ENCODE data around the gene CRTC1.

Gene CRTC1

DNA sequence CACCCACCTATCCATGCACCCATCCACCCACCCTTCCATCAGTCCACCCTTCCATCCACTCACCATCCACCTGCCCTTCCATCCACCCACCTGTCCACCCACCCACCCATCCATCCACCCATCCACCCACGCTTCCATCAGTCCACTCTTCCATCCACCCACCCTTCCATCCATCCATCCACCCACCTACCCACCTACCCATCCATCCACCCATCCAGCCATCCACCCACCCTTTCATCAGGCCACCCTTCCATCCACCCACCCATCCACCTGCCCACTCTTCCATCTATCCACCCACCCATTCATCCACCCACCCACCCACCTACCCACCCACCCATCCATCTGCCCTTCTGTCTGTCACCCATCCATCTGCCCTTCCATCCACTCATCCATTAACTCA lies 29.6 kb upstream of the CRTC1 start:
- DNase-seq (ENCODE audit: low read depth), result no peak

DNA sequence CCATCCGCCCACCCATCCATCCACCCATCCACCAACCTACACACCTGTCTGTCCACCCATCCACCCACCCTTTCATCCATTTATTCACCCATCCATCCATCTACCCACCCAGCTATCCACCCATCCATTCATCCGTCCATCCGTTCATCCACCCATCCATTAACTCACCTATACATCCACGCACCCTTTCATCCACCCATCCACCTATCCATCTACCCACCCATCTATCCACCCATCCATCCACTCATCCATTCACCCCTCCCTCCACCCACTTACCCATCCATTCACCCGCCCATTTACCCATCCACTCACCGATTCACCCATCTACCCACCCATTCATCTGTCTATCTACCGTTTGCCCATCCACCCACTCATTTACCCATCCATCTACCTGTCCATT lies 29.0 kb upstream of the CRTC1 start:
- no peak for DNase-seq (ENCODE audit: low read depth)

DNA sequence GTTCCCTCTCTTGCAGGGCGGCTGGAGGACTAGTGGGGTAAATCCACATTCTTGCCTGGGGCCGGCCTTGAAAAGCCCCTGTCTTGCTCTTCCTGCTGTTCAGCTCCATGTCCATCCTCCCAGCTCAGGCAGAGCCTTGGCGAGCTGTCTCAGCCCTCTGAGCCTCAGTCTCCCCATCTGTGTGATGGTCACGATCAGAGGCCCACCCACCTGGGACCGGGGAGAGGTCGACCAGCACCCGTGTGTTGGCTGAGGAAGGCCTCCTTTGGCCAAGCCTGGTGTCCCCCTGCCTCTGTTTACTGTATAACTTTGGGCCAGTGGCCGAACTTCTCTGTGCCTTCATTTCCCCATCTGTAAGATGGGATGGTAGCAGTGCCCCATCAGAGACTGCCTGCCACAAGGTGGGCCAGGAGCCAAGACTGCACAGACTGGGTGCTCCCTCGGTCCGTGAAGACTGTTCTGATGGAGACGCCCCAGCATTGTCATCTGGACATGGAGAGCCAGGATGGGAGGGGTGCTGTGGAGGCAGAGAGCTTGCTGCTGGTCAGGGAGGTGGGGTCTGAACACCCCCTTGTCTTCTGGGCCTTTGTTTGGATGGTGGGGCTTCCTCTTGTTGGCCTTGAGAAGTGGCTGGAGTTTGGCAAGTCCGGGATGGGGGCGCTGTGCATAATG lies 28.2 kb upstream of the CRTC1 start:
- DNase-seq (ENCODE audit: low read depth), result no peak

DNA sequence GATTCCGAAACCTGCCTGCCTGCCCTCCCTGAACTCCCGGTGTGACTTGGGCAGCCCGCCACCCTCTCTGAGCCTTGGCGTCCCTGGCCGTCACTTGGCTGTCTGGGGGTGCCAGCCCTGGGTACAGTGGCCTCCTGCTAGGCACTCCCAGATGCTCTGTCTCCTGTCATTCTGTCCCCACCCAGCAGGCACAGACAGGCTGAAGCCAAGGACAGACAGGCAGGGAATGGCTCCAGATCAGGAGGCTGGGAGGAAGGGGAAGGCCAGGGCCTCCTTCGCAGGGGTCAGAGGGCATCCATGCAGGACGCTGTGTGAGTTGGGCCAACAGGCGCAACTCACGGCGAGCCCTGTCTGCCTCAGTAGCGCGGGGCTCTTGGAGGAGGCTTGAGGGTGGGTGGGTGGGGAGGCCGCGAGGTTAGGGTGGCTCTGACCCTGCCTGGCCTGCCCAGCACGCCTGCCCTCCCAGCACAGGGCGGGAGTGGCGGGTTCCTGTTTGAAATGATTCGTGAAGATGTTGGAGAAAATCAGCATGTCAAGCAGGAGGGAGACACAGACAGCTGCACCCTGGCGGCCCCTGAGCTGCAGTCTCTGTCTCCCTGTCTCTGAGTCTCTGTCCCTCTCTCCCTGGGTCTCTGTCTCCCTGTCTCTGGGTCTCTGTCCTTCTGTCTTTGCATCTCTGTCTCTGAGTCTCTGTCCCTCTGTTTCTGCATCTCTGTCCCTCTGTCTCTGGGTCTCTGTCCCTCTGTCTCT lies 27.0 kb upstream of the CRTC1 start:
- no peak for DNase-seq (ENCODE audit: low read depth)

DNA sequence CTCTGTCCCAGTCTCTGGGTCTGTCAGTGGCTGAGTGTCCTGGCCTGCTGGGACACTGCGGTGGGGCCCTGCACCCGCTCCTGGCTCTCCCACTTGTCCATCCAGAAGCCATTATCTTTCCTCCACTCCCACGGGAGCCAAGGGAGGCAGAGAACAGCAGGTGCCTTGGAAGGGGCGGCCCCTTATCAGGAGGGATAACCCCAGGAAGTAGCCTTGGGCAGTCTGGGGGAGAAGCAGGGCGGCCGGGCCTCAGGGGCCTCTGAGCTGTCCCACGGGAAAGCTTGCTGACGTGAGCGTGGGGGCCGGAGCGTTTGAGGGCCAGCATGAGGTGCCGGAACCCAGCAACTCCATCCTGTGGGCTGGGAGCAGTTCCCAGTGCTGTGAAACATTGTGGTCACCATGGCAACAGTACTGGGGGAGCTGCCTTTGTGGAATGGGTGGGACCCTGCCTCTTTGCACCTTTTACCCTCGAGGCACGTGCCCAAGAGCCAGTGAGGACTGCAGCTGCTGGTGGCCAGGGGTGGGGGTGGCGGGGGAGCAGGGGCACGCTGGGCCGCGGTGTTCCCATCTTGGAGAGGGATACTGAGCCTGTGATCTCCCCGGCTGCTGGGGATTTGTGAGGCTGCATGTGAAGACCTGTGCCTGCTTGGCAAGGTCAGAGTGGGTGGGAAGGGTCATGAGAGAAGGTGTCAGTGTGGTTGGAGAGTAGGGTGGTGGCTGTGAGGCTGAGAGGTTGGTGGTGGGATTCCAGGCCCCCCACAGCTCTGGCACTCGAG lies 25.7 kb upstream of the CRTC1 start:
- DNase-seq (ENCODE audit: low read depth), result no peak

DNA sequence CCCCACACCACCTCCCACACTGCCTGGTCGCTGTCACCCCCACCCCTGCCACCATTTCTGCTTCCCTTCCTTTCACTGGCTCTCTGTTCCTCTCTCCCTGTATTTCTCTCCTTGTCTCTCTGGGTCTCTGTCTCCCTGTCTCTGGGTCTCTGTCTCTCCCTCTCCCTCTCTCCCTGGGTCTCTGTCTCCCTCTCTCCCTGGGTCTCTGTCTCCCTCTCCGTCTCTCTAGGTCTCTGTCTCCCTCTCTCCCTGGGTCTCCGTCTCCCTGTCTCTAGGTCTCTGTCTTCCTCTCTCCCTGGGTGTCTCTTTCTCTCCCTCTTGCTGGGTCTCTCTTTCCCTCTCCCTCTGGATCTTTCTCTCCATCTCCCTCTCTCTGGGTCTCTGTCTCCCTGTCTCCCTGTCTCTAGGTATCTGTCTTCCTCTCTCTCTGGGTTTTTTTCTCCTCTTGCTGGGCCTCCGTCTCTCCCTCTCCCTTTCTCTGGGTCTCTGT lies 25.1 kb upstream of the CRTC1 start:
- DNase-seq (ENCODE audit: low read depth), result no peak

DNA sequence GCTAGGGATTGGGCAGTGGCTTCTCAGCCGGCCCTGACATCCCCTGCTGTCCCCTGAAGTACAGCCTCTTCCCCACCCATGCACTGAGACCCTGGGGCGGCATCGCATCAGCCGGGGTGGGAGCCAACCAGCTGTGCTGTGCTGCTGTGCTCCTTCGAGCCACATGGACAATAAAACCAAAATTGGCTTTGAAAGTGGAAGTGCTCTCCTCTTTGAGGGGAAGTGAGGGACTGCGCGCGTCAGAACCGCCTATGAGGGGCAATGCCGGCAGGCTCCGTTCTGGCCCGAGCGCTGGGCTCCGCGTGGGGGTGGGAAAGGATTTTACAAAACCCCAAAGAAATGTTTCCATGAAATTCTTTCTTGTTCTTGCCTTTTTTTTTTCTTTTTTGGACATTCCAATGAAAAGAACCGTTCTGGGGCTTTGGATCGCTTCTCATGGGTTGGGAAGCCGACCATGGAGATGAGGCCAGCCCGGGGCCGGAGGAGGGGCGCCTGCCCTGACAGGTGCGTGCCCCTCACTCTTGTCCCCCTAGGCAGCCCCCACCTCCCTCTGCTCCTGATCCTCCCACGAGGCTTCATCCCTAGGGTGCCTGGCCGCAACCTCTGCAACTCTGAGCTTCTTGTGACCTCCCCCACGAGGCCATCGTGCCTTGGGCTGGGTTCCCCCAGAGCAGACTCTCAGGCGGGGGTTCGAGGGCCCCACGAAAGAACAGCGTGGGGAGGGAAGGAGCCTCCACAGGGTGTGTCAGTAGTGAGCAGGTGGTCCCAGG lies 24.0 kb upstream of the CRTC1 start:
- no peak for DNase-seq (ENCODE audit: low read depth)

DNA sequence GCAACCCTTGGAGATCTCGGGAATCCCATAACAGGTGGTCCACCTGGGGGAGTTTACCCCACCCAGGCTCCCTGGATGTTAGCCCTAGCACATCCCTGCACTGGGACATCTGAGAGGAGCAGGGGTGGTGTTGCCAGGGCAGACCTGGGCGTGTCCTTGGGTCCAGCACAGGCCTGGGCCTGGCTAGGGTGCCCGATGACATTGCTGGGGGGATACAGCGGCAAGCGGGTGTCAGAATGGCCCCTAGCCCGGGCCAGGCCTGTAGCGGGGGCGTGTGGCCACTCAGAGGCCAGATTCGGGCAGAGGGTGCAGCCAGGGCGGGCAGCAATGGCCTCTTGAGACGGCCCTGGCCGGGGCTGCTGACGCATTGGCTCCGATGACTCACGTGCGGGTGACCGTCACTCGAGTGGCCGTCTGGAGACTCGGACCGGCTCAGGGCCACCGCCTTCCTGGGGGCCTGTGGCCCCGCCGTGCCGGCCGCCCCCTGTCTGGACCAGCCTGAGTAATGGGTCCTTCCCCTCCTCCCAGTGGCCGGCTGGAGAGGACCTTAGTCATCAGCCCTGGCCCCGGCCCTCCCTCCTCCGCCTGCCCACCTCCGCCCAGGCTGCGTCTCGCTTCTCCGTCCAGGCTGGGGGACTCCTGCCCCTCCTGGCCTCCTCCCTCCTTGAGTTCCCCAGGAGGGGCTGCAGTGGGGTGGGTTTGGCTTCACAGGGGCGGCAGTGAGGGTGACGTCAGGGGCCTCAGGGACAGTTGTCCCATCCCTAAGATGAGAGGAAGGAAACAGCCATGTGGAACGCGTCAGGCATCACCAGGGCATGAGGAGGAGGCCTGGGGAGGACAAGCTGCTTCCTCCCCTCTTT lies 23.2 kb upstream of the CRTC1 start:
- DNase-seq (ENCODE audit: low read depth), result no peak

DNA sequence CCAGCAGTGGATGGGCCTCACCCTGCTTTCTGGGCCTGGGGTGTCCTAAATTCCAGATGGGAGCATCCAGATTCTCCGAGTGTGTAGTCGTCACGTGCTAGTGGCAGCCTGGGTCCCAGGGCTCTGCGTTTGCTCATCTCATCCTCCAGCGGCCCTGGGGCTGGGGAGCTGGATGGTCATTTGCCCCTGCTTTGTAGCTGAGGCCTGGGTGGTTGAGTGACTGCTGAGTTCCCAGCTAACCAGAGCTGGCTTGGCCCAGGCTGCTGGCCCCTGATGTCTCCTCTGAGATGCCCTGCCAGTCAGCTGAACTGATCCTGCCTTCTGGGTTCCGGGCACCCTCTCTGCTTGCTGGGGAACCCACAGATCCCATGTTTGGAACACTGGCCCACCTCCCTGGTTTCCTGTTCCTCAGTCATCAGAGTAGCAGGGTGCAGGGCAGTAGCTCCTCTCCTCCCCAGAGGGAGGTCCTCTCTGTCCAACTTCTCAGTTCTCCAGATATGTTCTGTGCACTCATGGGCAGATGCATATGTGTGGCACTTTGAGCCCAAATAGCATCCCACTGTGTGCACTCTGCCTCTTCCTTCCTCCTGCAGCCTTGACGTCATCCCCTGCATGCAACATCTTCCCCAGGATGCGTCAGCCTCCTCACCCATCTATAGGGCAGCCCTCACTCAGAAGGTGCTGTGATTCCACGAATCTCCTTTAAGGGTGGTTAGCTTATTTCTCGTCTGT lies 22.4 kb upstream of the CRTC1 start:
- DNase-seq (ENCODE audit: low read depth), result no peak

DNA sequence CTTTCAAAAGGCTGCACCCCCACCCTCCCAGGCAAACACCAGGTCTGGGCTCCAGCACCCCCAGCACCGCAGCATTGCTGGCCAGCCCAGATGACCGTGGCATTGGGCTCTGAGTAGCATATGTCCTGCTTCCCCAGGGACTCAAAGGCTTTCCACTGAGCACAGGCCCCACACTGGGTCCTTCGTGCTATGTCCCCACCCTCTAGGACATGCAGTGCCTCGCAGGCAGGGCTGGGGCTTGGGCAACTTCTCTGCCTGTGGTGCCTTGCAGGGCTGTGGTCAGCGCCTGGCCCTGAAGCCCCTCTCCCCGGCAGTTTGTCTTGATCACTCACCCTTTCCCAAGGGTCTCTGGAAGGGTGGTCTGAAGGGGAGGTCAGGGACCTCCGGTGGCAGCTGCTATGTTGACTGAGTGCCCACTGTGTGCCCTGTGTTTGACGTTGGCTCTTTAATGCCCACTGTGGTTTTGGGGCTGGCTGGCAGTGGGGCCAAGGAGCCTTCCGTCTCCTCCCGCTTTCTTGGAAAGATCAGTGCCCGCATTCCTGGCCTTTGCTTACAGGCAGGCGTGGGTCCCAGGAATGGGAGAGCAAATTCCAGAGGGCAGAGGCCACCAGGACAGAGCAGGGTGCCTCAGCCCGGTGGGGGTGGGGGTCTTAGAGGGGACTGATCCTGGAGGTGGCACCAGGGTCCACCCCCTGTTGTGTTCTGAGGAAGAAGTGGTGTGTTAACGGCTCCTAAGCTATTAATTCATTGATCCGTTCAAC lies 20.3 kb upstream of the CRTC1 start:
- no peak for DNase-seq (ENCODE audit: low read depth)

DNA sequence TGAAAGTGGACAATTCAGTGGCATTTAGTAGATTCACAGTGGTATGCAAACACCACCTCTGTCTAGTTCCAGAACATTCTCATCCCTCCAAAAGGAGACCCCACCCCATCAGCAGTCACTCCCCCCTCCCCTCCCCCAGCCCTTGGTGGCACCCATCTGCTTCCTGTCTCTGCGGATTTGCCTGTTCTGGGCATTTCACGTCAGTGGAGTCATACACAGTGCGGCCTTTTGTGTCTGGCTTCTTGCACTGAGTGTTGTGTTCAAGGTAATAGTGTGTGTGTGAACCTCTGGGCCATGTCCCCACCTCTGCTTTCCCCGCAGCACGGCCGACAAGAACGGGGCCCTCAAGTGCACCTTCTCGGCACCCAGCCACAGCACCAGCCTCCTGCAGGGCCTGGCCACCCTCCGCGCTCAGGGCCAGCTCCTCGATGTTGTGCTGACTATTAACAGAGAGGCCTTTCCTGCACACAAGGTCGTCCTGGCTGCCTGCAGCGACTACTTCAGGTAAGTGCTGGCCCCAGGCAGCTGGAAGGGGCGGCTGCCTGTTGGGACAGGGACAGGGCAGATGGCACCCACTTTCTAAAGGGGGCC lies 19.4 kb upstream of the CRTC1 start:
- no peak for DNase-seq (ENCODE audit: low read depth)

DNA sequence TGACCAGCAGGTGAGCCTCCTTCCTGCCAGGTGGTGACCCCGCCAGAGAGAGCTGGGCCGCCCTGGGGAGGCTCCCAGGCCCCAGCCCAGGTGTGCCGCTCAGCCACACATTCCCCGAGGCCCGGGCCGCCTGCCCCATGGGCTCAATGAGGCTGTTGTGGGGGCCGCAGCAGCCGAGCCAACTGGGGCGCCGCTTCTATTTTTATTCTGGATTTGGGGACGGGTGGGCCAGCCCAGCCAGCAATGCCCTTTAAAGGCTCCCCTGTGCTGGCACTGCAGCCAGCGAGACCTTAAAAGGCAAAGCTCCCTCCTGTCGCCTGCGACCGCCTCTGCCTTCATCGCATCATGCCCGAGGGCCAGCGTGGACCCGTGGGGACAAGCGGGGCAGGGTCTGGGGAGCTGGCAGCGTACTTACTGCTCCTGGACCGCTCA lies 17.7 kb upstream of the CRTC1 start:
- no peak for DNase-seq (ENCODE audit: low read depth)

DNA sequence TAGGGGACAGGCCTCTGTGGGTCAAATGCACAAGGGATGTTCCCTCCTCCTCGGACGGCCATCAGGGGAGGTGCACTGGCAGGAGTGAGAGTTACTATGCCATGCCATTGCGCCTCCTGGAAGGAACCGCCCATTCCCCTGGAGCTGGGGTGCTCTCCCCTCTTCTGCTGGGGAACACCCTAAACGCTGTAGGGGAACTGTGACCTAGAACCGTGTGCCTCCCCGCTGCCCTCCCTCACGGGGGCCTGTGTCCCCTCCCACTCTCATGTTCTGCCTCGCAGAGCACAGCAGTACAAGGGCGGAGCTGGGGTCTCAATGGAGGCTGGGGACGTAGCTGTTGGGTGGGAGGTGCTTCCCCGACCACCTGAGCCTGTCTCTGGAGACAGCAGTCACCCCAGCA lies 17.2 kb upstream of the CRTC1 start:
- DNase-seq (ENCODE audit: low read depth), result no peak

DNA sequence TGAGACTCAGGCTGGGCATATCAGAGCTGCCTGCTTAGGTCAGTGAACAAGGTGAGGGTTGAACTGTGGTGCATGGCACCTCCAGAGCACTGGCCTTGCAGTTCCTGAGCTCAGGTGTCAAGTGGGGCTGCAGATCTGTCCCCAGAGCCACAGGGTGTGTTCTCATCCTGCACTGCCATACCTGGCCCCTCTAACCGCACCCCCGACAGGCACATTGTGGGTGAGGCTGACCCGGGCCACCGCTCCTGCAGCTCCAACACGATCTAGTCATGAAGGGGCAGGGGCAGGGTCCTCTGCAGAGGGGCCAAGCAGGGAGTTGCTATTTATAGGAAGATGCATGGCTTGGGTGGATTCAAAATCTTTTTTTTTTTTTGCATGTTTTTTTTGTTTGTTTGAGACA lies 16.7 kb upstream of the CRTC1 start:
- no peak for DNase-seq (ENCODE audit: low read depth)

DNA sequence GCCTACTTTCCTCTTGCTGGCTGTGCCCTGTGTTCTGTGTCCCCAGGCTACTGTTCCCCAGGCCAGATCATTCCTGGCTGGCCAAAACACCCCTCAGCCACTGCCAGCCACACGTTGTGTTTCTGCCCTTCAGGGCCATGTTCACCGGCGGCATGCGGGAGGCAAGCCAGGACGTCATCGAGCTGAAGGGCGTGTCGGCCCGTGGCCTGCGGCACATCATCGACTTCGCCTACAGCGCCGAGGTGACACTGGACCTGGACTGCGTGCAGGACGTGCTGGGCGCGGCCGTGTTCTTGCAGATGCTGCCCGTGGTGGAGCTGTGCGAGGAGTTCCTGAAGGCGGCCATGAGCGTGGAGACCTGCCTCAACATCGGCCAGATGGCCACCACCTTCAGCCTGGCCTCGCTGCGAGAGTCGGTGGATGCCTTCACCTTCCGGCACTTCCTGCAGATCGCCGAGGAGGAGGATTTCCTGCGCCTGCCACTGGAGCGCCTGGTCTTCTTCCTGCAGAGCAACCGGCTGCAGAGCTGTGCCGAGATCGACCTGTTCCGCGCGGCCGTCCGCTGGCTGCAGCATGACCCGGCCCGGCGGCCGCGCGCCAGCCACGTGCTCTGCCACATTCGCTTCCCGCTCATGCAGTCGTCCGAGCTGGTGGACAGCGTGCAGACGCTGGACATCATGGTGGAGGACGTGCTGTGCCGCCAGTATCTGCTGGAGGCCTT lies 15.8 kb upstream of the CRTC1 start:
- no peak for DNase-seq (ENCODE audit: low read depth)

DNA sequence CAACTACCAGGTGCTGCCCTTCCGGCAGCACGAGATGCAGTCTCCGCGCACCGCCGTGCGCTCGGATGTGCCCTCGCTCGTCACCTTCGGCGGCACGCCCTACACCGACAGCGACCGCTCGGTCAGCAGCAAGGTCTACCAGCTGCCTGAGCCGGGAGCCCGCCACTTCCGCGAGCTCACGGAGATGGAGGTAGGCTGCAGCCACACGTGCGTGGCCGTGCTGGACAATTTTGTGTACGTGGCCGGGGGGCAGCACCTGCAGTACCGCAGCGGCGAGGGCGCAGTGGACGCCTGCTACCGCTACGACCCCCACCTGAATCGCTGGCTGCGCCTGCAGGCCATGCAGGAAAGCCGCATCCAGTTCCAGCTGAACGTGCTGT lies 15.2 kb upstream of the CRTC1 start:
- DNase-seq (ENCODE audit: low read depth), result no peak

DNA sequence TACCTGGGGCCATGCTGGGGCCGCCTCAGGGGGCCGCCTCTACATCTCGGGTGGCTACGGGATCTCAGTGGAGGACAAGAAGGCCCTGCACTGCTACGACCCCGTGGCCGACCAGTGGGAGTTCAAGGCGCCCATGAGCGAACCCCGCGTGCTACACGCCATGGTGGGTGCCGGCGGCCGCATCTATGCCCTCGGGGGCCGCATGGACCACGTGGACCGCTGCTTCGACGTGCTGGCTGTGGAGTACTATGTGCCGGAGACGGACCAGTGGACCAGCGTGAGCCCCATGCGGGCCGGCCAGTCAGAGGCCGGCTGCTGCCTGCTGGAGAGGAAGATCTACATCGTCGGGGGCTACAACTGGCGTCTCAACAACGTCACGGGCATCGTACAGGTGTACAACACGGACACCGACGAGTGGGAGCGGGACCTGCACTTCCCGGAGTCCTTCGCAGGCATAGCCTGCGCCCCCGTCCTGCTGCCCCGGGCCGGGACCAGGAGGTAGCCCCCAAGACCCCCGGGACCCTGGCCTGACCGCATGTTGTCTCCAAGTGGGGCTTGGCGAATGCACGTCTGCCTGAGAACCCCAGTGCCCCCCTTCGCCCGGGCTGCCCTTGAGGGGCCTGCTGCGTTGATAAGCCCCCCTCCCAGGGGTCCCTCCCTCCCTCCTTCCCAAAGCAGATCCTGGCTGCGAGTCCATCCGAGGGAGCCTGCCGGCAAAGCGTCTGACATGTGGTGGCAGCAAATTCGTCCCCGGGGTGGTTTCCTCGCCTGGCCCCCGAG lies 14.5 kb upstream of the CRTC1 start:
- no peak for DNase-seq (ENCODE audit: low read depth)

DNA sequence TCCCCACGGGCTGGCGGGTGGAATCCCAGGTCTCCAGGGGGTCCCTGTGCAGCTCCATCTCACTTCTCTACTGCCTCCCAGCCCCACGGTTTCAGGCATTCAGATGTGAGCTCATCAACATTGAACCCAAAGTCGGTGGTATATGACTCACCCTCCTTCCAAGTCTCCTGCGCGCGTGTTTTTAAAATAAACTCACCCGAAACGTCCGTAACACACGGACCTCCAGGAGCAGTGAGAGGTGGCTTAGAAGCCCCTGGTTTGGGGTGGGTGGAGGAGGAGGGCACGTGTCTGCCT lies 14.0 kb upstream of the CRTC1 start:
- DNase-seq (ENCODE audit: low read depth), result no peak
